SK-N-MC (cell line): Measurements from ENCODE around the gene RAB30.

Source experiments
- EZH2 ChIP-seq: fragments of 200-600 bp; sonication (generic); IDR thresholded peaks from one replicate; pipeline ENCODE4 v1.6.1; 2017; ENCODE audit warnings: antibody characterized with exemption
- POLR2AphosphoS5 ChIP-seq: IDR thresholded peaks from 2 replicates; pipeline ENCODE4 v1.6.1; 2012; ENCODE audit warnings: mild to moderate bottlenecking, low read depth, low read length, borderline replicate concordance

- TF ChIP-seq EZH2 (no peak), POLR2AphosphoS5 (no peak)
Measured at GRCh38 chr11:83027289-83027688, 44.4 kb downstream of the RAB30 start.
